Peyer's patch (tissue), 4 donors: ENCODE results near the gene EFNB2. TPM values are rescaled to one million over a fixed set of nuclear protein-coding genes. Genes with fewer than 3 reads are reported as not detected.

ENCODE experiments used
- DNase-seq, 3 donors: peaks; one replicate each; pipeline ENCODE4 v3.0.0-alpha.2; 2017 to 2019
- H3K27ac ChIP-seq, 4 donors: fragments of 200-600 bp; sonication (generic); one replicate each; pipeline ENCODE4 v1.5.1; 2016 to 2019
- H3K27me3 ChIP-seq, 2 donors: fragments of 200-600 bp; sonication (generic); one replicate each; pipeline ENCODE4 v1.5.1; 2019
- H3K36me3 ChIP-seq, 3 donors: fragments of 200-600 bp; sonication (generic); one replicate each; pipeline ENCODE4 v1.5.1; 2016 to 2019
- H3K4me1 ChIP-seq, 4 donors: fragments of 200-600 bp; sonication (generic); one replicate each; pipeline ENCODE4 v1.5.1; 2016 to 2019
- H3K4me3 ChIP-seq, 4 donors: fragments of 200-600 bp; sonication (generic); 1 replicate in 3 of 4; 2 replicates in 1 of 4; pipeline ENCODE4 v1.5.1; 2016 to 2019; ENCODE audit warnings: mild to moderate bottlenecking in 1 of 4
- H3K9me3 ChIP-seq, 4 donors: fragments of 200-600 bp; sonication (generic); one replicate each; pipeline ENCODE4 v1.5.1; 2016 to 2019; ENCODE audit warnings: mild to moderate bottlenecking in 1 of 4
- POLR2A ChIP-seq, 2 donors: fragments of 450-650 bp; IDR thresholded peaks; one replicate each; pipeline ENCODE4 v1.5.1; 2017; ENCODE audit warnings: antibody characterized with exemption in 2 of 2, mild to moderate bottlenecking in 2 of 2, moderate library complexity in 2 of 2
- total RNA-seq, 4 donors: library from RNA; depleted of rRNA; stranded (reverse); fragments of >200 nt; gene quantifications; one replicate each; pipeline ENCODE4 v1.1.0, GENCODE V29; 2016
- TF ChIP-seq, protein P1 (sequence below), 6 experiments: fragments of 450-650 bp in 4 of 6; fragments of 200-600 bp in 2 of 6; sonication (generic) in 1 of 6; IDR thresholded peaks; one replicate each; pipeline ENCODE4 v1.5.1; 2017 to 2019; ENCODE audit warnings: antibody characterized with exemption in 6 of 6, mild to moderate bottlenecking in 3 of 6, moderate library complexity in 1 of 6

Gene EFNB2
- total RNA-seq, 4 donors from 2014 or later: 5.8 to 38.9 (median 30.2) TPM

- Histone ChIP-seq H3K36me3 (peaks cover 0 to 52% (median 0%) of the 10 kb centered on the region in 3 donors), H3K9me3 (no peaks in the 10 kb centered on the region), H3K27me3 (no peaks in the 10 kb centered on the region), H3K27ac (no peak overlapping the region), H3K4me1 (peaks cover 0 to 5% (median 0%) of the 10 kb centered on the region in 4 donors), H3K4me3 (no peak overlapping the region)
- no peak for DNase-seq
- TF ChIP-seq, protein P1, sequence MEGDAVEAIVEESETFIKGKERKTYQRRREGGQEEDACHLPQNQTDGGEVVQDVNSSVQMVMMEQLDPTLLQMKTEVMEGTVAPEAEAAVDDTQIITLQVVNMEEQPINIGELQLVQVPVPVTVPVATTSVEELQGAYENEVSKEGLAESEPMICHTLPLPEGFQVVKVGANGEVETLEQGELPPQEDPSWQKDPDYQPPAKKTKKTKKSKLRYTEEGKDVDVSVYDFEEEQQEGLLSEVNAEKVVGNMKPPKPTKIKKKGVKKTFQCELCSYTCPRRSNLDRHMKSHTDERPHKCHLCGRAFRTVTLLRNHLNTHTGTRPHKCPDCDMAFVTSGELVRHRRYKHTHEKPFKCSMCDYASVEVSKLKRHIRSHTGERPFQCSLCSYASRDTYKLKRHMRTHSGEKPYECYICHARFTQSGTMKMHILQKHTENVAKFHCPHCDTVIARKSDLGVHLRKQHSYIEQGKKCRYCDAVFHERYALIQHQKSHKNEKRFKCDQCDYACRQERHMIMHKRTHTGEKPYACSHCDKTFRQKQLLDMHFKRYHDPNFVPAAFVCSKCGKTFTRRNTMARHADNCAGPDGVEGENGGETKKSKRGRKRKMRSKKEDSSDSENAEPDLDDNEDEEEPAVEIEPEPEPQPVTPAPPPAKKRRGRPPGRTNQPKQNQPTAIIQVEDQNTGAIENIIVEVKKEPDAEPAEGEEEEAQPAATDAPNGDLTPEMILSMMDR (IDR thresholded peaks at IDR 0.05): no peak
- no peak for TF ChIP-seq POLR2A (IDR thresholded peaks at IDR 0.05)
Measured at GRCh38 chr13:106548064-106548696, 12.7 kb upstream of the EFNB2 start.

- Histone ChIP-seq H3K27ac (no peak overlapping the region), H3K36me3 (peaks cover 0 to 33% (median 0%) of the 10 kb centered on the region in 3 donors), H3K4me3 (no peak overlapping the region), H3K9me3 (no peaks in the 10 kb centered on the region), H3K27me3 (no peaks in the 10 kb centered on the region), H3K4me1 (peaks cover 0 to under 1% (median 0%) of the 10 kb centered on the region in 4 donors)
- TF ChIP-seq, protein P1 (IDR thresholded peaks at IDR 0.05): no peak
- no peak for TF ChIP-seq POLR2A (IDR thresholded peaks at IDR 0.05)
- no peak for DNase-seq
Measured at GRCh38 chr13:106541826-106542225, 6.4 kb upstream of the EFNB2 start.

DNA sequence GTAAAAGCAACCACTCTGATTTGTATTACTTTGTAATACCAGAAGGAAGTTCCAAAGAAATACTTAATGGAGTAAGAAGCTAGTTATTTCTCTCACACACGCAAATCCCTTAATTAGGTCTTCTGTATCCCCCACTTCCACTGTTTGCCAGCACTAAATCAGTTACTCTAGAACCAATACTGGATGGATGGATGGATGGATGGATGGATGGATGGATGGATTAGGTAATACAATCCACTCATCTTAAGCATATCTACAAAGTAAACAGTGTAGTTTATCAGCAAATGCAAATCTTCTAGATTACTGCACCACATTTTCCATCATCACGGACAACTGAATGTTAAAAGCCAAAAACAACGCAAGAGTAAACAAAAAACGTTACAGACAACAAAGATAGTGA is 5.2 kb upstream of the EFNB2 start:
- Histone ChIP-seq H3K4me3 (no peak overlapping the region), H3K27me3 (no peaks in the 10 kb centered on the region), H3K4me1 (peaks cover 0 to 4% (median 0%) of the 10 kb centered on the region in 4 donors), H3K9me3 (no peaks in the 10 kb centered on the region), H3K36me3 (peaks cover 0 to 33% (median 0%) of the 10 kb centered on the region in 3 donors), H3K27ac (no peak overlapping the region)
- TF ChIP-seq, protein P1 (IDR thresholded peaks at IDR 0.05): no peak
- TF ChIP-seq POLR2A (IDR thresholded peaks at IDR 0.05): no peak
- DNase-seq: no peak

DNA sequence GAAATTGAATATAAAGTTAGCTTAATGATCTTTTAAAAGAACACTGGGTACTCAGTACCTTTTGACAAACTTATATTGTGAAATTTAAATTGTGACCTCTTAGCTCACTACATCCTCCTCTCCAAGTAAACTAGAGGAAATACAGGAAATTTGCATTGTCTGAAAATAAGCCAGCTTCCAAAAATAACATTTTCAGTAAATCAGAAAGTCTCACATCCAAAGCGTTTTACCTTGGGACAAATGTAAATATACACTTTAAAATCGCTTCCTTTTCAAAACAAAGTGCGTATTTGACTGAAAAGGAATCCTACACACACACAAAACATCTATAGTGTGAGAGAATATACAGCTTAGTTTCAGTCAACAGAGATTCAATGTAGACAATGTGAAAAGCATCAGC is 2.1 kb upstream of the EFNB2 start:
- Histone ChIP-seq H3K27me3 (no peaks in the 10 kb centered on the region), H3K4me3 (no peak overlapping the region), H3K9me3 (no peaks in the 10 kb centered on the region), H3K4me1 (peaks cover 0 to 12% (median 9%) of the 10 kb centered on the region in 4 donors), H3K36me3 (peaks cover 0 to 18% (median 0%) of the 10 kb centered on the region in 3 donors), H3K27ac (no peak overlapping the region)
- TF ChIP-seq, protein P1 (IDR thresholded peaks at IDR 0.05): no peak
- TF ChIP-seq POLR2A (IDR thresholded peaks at IDR 0.05): no peak
- DNase-seq: no peak

GRCh38 chr13:106536244-106537034 is 977 bp upstream of the EFNB2 start:
- Histone ChIP-seq H3K36me3 (peaks cover 0 to 7% (median 0%) of the 10 kb centered on the region in 3 donors), H3K4me3 (peak overlapping the region; percentile 49 to 88 (median 72)), H3K27ac (peak overlapping the region; percentile 13 to 89 (median 74)), H3K4me1 (peaks cover 0 to 13% (median 10%) of the 10 kb centered on the region in 4 donors), H3K9me3 (no peaks in the 10 kb centered on the region), H3K27me3 (no peaks in the 10 kb centered on the region)
- peak; percentile 84 to 96 (median 95) for DNase-seq
- no peak for TF ChIP-seq POLR2A (IDR thresholded peaks at IDR 0.05)
- TF ChIP-seq, protein P1 (IDR thresholded peaks at IDR 0.05): peak; percentile 81 to 99 (median 94)
